Measurements from ENCODE around the gene ETF1.

The ETF1 gene

GRCh38 chr5:138563340-138564118 lies 20.5 kb upstream of the ETF1 start:
- DNase-seq = no peak

DNA sequence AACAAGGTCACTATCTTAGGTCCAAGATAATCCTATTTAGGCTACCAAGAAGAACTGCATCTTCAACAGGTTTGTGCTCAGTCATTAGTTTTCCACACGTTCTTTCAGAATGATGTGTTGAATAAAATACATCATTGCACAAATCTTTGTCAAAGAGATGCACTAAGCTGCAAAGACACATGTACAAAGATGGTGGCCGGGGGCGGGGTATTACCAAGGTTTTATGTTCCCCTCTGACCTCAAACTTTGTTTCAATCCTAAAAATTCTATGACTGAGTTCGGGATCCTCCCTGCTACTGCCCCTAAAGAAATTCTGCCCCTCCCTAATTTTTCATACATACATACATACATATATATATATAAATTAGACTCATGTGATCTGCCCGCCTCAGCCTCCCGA lies 17.9 kb upstream of the ETF1 start:
- DNase-seq = no peak

DNA sequence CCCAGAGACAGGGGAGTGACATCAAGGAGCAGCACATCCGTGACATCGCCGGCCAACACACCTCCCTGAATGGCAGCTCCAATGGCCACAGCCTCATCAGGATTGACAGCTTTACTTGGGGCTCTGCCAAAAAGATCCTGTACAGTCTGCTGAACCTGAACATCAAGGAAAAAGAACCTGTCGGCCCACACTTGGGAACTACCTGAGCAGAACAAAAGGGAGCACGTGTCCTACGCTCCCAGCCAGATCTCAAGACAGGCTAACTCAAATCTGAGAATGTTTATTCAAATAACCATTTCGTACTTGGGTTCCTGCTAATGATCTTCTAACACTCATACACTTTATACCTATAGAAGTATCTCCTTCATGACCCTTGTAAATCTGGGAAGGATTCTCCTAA lies 16.9 kb upstream of the ETF1 start:
- no peak for DNase-seq

DNA sequence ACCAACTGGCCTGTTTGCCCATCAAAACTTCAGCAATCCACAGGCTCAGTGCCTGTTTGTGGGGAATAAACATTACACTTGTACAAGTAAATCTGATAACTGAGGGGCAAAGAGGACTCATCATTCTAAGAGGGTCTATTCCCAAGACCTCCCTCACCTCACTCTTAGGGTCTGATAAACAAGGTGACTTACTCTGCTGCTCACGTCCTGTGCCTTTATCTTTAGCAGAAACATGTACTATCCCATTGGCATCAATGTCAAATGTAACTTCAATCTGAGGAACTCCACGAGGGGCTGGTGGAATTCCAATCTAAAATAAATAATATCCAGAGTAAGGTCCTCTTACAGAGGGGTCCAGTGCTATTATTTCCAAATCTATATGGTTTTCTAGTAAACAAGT lies 14.6 kb upstream of the ETF1 start:
- no peak for DNase-seq

DNA sequence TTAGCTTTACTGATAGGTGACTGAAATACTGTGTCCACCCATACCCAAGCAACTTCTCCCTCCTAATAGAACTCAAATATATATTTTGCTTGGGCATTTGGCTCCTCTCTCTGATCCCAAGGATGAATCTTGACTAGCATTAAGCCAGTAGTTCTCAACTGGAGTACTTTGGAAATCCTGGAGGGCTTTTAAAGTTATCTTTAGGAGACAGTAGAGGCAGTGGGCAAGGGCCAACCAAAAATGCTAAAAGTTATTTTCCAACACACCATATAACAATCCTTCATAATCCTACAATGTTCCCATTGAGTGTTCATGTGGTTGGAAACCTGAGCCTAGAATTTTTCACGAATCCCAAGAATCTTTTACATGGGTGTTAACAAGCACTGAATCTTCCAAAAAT lies 11.1 kb upstream of the ETF1 start:
- DNase-seq = no peak

DNA sequence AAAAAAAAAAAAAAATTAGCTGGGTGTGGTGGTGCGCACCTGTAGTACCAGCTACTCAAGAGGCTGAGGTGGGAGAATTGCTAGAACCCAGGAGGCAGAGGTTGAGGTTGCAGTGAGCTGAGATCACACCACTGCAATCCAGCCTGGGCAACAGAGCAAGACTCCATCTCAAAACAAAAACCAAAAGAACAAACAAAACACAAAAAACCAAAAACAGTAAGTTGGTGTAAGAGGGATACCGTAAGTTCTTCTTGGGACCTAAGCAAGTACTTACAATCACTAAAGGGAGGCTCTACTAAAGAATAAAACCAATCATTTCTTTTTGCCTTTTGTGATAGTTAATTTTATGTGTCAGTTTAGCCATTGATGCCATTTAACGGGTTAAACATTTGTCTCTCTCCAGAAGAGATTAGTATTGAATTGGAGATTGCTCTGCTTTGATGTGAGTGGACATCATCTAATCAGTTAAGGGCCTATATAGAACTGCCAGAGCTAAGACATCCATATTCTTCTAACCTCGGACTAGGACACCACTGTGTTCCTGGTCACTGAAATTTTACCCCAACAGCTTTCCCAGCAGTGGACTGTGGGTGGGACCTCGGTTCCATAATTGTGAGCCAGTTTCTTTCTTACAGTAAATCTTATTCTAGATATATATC lies 10.5 kb upstream of the ETF1 start:
- no peak for DNase-seq

GRCh38 chr5:138552657-138553056 lies 9.6 kb upstream of the ETF1 start:
- DNase-seq = no peak

DNA sequence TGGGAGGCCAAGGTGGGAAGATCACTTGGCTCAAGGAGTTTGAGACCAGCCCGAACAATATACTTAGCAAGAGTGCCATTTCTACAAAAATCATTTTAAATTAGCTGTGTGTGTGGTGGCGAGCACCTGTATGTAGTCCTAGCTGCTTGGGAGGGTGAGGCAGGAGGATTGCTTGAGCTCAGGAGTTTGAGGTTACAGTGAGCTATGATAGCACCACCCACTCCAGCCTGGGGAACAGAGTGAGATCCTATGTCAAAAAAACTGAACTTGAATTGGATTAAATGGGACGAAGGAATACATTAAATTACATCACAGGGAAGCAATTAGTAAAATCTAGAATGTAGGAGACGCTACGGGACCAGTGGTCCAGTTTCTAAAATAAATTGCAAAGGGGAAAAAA lies 6.4 kb upstream of the ETF1 start:
- no peak for DNase-seq

GRCh38 chr5:138545919-138546562 lies 3.0 kb upstream of the ETF1 start:
- DNase-seq = no peak

DNA sequence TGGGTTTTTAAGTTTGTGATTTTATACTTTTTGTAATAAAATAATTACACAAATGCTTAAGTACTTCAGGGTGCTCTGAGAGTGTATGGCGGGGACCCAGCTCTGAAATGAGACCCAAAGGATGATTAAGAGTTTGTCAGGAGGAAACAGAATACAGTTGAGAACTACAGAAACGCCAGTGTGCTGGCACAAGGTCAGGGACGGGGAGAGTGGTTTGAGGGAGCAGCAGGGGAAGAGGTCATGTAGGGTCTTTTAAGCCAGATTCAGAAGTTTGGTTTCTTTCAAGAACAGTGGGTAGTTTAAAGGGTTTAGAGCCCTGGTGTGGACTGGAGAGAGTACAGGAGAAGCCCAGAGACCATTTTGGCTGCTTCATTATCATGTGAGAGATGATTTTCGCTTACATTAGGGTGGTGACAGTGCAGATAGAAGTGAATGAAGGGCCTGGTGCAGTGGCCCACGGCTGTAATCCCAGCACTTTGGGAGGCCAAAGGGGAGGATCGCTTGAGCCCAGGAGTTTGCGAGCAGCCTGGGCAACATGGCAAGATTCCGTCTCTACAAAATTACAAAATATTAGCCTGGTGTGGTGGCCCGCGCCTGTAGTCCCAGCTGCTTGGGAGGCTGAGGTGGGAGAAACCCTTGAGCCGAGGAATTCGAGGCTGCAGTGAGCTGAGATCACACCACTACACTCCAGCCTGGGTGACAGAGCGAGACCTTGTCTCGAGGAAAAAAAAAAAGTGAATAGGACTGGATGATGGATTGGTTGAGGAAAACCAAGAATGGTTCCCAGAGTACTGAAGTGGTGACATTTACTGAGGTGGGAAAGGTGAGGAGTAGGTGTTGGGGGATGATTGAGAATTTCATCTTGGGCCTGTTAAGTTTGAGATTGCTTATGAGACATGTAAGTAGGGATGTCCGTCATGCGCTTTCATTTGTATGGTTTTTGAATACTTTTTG lies 1.4 kb upstream of the ETF1 start:
- DNase-seq = no peak

GRCh38 chr5:138543730-138544104 lies 681 bp upstream of the ETF1 start:
- no peak for DNase-seq

- DNase-seq = peak; percentile 27
Observed at GRCh38 chr5:138542180-138542955, 668 bp downstream of the ETF1 start.

GRCh38 chr5:138541511-138542179 lies 1.4 kb downstream of the ETF1 start:
- DNase-seq = no peak

DNA sequence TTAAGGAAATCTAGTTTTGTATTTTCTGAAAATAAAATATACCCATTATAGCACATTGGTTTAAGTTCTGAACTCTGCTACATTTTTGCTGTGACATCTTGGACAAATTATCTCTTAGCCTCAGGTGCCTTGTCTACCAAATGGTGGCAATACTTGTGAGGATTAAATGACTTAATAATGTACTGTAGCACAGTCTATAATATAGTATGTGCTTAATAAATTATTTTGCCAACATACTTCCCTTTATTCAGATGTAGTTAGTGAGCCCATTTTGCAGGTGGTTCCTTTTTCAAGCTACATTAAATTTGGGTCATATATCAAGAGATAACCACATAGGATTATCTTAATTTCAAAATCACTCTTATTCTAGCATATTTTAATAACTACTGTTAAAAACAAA lies 3.2 kb downstream of the ETF1 start:
- DNase-seq = no peak

GRCh38 chr5:138538943-138539627 lies 4.0 kb downstream of the ETF1 start:
- DNase-seq = no peak

GRCh38 chr5:138536665-138537315 lies 6.2 kb downstream of the ETF1 start:
- no peak for DNase-seq

DNA sequence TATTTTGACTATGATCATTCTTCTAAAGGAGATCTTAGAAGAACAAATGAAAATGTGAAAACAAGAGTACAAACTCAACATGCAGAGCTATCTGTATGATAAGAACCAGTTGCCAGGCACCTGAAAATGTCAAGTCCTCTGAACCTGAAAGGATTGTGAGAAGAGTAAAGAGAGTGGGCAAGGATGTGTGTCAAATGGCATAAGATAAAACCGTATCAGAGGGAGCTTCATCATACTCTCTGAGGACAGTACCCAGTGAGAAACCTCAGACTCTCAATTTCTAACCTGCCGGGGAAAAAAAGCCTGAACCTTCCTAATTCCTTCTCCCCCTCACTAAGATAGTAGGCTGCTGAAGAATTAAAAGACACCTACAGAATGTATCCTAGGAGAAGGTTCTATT lies 6.8 kb downstream of the ETF1 start:
- no peak for DNase-seq

DNA sequence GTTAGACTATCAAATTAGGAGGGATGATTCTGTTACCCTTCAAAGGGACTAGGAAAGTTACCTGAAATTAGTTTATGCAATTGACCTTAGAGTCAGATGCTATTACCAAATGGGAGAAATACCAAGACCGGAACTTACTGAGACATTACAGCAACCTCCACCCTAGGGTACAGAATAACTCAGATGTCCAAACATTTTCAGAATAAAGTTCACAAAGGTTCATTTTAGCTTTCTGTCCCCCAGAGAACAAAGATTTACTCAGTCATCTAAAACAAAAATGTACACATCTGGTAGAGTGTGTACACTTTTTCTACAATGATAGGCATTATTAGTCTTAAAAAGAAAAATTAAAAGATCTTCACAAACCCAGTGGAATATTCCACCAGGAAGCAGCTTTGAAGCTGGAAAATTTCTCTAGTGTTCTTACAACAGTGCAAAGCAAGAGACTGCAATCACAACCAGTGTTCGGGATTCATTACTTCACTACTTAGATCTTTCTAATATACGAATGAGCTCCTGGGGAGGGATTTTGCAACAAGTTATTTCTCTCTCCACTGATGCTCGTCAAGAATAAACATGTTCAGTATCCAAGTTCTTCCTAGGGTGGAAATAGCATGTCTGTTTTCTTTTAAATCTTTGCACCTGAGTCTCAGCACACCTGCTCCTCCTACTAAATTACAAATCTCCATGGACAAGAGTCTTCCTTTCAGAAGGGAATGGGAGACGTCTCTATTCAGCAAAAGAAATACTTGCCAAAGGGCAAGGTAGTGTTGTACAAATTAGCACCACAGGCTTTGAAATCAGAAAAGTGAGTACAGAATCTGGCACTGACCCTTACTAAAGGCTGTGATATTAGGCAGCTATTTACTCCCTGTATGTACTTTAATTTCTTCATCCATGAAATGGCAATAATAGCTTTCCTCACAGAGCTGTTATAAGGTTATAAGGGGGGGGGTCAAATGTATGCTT lies 8.8 kb downstream of the ETF1 start:
- no peak for DNase-seq

DNA sequence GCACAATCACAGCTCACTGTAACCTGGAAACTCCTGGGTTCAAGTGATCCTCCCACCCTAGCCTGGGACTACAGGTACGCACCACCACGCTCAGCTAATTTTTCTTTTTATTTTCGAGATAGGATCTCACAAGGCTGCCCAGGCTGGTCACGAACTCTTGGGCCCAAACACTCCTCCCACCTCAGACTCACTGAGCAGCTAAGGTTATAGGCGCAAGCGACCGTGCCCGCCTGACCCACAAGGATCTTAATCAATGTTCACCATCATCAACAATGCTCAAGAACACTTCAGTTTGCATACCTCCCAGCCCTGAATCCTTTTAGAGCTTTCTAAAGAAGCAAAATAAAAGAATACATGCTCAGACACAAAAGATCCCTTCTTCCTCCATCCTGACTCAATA lies 13.2 kb downstream of the ETF1 start:
- no peak for DNase-seq

Measured in effector CD8-positive, alpha-beta T cell (primary cell).